ENCODE data around the gene EHBP1. TPM values are rescaled to one million over a fixed set of nuclear protein-coding genes. Genes with fewer than 3 reads are reported as not detected.

The EHBP1 gene
- total RNA-seq, 1 experiment from 2014 or later = 14.3 TPM

- DNase-seq = no peak
Measured at GRCh38 chr2:63081404-63081803, 375.9 kb downstream of the EHBP1 start.

DNA sequence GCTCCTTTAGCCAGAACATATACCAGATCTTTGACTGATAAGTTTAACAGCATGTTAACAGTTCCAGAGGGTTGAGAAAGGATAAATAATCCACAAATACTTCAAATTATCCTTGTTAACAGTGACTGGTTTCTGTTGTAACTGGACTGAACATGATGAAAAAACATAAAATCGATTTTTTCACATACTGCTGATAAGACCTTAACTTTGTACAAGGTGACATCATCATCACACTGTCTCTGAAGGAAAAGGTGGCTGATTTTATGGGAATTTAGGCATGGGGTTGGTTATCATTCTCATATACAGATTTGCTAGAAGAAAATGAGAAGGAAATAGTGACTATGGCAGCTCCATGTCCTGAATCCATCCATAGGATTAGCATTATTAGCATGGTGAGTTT, 381.2 kb downstream of the EHBP1 start:
- Histone ChIP-seq H3K36me3 (no peaks in the 10 kb centered on the region), H3K27me3 (no peaks in the 10 kb centered on the region; the same call in 1 of the 2 replicates), H3K9me3 (no peaks in the 10 kb centered on the region), H3K4me3 (no peak overlapping the region)
- DNase-seq = no peak

More at GRCh38 chr2:63081404-63081803, 375.9 kb downstream of the EHBP1 start:
- H3K4me3 ChIP-seq = no peak overlapping the region
- no peaks in the 10 kb centered on the region; the same call in 1 of the 2 replicates for H3K27me3 ChIP-seq
- no peaks in the 10 kb centered on the region for H3K9me3 ChIP-seq
- H3K36me3 ChIP-seq = no peaks in the 10 kb centered on the region

GRCh38 chr2:63092401-63092800, 386.9 kb downstream of the EHBP1 start:
- DNase-seq = no peak
- Histone ChIP-seq H3K9me3 (no peaks in the 10 kb centered on the region), H3K4me3 (no peak overlapping the region), H3K36me3 (no peaks in the 10 kb centered on the region), H3K27me3 (no peaks in the 10 kb centered on the region)

DNA sequence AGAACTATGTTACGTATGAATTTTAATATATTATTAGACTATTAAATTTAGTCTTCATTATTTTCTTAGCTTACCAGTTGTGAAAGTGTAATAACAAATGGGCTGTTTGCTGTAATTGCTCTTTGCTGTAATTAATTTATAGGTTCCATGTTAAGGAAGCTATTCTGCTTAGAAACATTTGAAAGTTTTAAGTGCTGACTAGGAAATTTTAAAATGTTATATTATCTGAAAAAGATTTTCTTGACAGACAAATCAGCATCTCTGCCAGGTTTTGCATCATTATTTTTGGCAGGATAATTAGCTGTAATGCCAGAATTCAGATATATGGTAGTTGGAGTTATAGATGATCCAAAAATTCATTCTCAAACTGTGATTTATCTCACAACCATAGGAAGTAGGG, 387.3 kb downstream of the EHBP1 start:
- no peaks in the 10 kb centered on the region for H3K36me3 ChIP-seq
- H3K27me3 ChIP-seq = no peaks in the 10 kb centered on the region
- no peak for DNase-seq
- H3K4me3 ChIP-seq = no peak overlapping the region
- no peaks in the 10 kb centered on the region for H3K9me3 ChIP-seq

DNA sequence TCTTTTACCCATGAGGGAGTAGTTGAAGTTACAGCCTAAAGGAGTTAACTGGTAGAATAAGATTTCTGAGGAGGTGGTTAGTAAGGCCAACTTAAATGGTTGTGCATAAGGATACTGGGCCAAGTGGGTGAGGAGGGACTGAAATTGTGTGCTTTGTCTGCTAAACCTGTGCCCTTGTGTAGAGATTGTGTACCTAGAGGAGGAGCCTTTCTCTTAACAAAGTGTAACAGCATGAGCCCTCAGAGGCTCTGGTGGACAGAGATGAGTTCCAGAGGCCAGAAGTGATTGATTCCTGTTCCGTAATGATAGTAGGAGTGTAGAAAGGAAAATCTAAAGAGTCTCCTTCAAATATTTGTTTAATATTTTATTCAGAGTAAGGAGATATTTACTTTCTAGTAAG, 388.0 kb downstream of the EHBP1 start:
- DNase-seq = no peak

More for the DNA sequence above, 388.0 kb downstream of the EHBP1 start:
- H3K36me3 ChIP-seq = no peaks in the 10 kb centered on the region
- no peak overlapping the region for H3K4me3 ChIP-seq
- no peaks in the 10 kb centered on the region for H3K27me3 ChIP-seq
- no peaks in the 10 kb centered on the region for H3K9me3 ChIP-seq

Other genes with a start within 250 kb of the EHBP1 start
- 2.0 and 2.6 TPM in 2 replicates for gene TMEM17, start 199.5 kb upstream of the EHBP1 start, total RNA-seq (2014; rRNA removed; shearing (Covaris generic); ENCODE audit: low replicate concordance)